Activated effector memory CD4-positive, alpha-beta T cell treated with Interleukin-2 at 50 U/mL for 16 hours (primary cell): ENCODE measurements around the gene CUX1.
"Not testable (repeated sequence)": the region's sequence is repeated elsewhere in the genome, so short reads cannot be mapped to it uniquely, and the experiment has no call there.

Experiments used
- DNase-seq: peaks from one replicate; pipeline ENCODE4 v3.0.0-alpha.2; 2020

The CUX1 gene

DNA sequence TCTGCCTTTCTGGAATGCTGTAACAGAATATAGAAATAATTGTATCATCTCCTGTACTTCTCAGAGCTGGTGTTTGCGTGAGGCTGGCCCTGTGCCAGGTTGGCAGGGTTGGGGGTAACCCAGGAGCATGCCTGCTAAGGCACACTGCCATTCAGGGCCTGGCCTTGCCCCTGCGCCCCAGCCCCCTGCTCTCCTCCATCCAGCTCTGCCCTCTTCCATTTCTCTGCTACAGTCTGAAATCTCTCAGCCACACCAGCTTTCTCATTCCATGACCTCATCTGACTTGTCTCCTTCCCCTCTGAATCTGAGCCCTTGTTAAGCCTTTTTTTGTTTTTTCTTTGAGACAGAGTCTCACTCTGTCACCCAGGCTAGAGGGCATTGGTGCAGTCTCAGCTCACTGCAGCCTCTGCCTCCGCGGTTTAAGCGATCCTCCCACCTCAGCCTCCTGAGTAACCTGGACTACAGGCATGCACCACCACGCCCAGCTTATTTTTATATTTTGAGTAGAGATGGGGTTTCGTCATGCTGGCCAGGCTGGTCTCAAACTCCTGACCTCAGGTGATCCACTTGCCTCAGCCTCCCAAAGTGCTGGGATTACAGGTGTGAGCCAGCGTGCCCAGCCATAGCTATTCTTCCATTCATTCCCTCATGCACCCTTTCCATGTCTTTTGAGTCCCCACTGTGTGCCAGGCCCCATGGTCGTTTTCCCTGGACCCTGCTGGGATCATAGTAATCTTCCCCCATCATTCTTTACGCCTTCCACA is 206.8 kb downstream of the CUX1 start:
- DNase-seq, result no peak

DNA sequence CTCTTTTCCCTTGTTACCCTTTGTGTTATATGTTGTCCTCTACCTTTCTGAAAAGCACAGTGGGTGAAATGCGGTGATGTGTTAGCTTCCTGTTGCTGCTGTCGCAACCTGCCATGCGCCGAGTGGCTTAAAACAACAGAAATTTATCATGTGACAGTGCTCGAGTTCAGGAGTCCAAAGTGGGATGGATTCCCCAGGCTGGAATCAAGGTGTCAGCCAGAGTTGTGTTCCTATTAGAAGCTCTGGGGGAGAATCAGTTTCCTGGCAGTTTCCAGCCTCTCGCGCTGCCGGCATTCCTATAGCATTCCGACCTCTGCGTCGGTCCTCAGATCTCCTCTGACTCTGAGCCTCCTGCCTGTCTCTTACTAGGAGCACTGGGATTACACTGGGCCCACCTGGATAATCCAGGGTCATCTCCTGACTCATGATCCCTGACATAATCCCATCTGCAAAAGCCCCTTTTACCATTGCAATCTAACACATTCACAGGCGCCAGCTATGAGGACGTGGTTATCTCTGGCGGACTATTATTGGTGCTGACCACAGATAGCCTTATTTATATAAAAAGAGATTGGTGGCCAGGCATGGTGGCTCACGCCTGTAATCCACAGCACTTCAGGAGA is 207.5 kb downstream of the CUX1 start:
- no peak for DNase-seq

DNA sequence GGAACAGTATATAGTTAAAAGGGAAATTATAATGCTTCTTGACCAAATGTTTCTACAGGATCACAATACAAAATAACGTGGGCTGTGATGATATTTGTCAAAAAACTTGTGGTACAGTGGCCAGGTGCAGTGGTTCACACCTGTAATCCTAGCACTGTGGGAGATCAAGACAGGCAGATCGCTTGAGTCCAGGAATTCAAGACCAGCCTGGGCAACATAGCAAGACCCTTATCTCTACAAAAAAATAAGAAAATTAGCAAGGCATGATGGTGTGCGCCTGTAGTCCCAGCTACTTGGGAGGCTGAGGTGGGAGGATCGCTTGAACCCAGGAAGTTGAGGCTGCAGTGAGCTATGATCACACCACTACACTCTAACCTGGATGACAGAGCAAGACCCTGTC is 208.4 kb downstream of the CUX1 start:
- DNase-seq, result not testable (repeated sequence)

DNA sequence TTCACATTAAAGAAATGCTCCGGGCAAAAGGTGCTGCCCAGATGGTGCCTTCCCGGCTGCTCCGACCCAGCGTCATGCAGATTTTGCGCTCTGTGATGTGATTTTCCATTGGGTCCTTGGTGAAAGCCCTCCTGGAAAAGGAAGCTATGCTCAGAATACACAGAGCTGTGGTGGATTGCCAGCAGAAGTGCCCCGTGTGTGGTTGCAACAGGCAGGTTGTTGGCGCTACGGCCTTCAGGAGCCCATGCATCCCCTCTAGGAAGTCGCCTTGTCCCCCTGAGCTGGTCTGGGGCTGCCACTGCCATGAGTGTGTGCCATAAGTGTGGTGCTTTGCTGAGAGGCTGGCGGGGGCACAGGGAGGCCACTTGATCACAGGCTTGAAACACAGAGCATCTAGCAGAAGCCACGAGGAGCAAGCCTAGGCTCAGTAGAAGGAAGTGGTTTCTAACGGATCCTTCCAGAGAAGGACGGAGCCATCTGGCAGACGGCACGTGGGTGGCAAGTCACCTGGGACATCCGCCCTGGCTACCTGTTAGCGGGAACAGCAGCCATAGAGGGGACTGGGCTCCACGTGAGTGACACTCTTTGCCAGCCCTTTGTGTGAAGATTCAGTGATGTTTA is 210.9 kb downstream of the CUX1 start:
- no peak for DNase-seq

DNA sequence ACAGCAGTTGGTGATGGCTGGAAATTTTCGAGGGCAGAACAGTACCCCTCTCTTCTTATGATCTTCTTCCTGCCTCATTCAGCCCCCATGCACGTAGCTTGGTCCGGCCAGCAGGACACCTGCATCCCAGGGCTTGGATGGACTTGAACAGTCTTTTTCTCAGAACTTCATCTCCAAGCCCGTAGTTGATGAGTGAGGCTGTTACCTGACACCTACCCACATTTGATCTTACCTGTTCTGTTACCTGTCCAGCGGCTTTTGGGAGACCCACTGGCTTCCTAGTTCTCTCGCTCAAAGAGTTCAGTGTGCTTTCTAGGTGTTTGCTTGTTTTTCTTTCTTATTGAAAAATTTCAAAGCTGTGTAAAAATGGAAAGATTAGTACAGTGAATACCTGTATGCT is 212.2 kb downstream of the CUX1 start:
- no peak for DNase-seq

DNA sequence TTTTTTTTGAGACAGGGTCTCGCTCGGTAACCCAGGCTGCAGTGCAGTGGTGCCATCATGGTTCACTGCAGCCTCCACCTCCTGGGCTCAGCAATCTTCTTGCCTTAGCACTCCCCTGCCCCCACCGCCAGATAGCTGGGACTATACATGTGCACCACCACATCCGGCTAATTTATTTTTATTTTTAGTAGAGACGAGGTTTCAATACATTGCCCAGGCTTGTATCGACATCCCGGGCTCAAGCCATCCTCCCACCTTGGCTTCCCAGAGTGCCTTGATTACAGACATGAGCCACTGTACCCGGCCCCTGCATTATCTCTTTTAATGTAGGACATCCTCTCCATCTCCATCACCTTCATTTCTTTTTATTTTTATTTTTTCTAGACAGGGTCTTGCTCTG is 213.3 kb downstream of the CUX1 start:
- DNase-seq, result no peak

DNA sequence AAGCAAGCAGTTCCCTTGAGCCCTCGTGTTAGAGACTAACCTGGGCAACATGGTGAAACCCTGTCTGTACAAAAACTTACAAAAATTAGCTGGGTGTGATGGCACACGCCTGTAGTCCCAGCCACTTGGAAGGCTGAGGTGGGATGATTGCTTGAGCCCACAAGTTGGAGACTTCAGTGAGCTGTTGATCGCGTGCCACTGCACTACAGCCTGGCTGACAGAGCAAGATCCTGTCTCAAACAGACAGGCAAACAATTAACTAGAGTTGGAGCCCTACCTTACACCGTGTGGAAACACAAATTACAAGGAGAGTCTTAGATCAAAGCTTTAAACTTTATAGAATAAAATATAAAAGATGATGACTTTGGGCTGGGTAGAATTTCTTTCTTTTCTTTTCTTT is 219.5 kb downstream of the CUX1 start:
- DNase-seq, result no peak

DNA sequence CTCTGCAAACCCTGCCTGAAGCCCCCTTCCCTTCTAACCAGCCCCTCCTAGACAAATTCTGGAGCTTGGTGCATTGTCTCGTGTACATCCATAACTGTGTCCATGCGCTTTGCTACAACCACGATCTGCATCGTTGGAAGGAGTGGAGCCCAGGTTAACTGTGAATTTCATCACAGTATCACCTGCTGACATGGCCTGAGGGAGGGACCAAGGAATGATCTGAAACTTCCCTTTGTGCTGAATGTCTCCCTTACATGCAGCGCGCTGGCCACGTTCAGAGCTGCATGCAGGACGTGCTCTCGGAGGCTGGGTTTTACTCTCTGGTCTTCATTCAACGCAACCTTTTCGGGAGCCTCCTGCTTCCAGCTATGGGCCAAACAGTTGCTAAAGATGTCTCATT is 222.3 kb downstream of the CUX1 start:
- no peak for DNase-seq

DNA sequence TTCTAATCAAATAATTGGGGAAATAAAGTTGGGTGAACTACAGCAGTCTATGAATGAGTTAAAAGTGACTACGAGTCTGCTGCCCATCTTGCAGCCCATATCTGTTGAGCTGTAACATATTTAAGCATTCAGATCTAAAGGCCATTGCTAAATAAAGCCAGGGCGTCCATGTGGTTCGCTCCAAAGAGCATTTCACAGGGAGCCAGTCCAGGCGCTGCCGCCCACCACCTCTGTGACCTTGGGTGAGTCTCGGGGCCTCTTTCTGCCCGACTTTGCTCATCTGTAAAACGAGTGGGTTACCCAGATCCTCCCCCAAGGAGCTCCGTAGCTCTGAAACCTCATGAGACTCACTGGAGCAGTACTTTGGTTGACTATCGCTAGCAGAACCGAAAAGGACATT is 223.1 kb downstream of the CUX1 start:
- no peak for DNase-seq

DNA sequence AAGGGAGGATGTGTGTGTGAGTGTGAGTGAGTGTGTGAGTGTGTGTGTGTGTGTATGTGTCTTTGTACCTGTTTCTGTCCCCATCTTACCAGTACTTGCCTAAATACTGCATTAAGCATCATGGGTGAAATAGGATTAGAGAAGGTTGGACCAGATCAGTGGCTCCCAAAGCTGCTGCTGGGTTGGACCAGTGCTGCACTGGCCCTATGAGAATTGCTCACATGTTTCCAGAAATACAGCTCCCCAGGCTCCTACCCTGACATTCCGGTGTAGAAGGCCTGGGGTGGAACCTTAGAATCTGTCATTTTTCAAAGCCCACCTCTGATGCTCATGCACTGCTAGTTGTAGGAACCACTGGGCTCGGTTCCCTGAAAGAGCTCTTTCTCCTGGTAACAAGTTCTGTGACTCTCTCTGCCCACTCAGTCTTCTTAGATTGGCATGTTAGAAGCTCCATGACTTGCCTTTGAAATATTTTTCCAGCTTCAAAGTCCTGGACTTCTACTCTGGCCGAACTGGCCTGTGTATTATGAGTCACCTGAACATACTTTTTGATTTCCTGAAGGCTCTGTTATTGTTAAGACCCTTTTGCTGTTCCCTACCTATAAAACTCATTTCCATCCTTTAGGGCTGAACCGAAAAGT is 224.7 kb downstream of the CUX1 start:
- DNase-seq, result no peak

DNA sequence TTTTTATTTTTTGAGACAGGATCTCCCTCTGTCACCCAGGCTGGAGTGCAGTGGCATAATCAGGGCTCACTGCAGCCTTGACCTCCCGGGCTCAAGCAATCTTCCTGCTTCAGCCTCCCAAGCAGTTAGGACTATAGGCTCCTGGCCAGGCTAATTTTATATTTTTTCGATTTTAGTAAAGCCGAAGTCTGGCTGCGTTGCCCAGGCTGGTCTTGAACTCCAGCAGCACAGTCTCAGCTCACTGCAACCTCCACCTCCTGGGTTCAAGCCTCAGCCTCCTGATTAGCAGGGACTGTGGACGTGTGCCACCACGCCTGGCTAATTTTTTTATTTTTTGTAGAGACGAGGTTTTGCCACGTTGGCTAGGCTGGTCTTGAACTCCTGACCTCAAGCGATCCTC is 225.4 kb downstream of the CUX1 start:
- DNase-seq, result not testable (repeated sequence)

DNA sequence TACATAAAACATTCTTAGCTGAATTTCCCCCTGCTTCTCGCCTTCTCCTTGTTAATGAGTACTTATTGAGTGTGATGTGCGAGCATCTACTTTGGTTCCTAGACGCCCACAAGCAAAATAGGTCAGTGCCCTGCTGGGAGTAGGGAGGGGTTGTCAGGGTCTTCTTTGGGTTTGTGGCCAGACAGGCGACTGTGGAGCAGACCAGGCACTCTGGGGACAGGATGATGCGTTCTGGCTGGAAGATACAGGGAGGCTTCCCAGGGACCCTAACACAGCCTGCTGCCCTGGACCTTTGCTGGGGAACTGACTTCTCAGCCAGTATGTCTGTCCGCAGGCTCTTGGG is 227.2 kb downstream of the CUX1 start:
- DNase-seq, result no peak

DNA sequence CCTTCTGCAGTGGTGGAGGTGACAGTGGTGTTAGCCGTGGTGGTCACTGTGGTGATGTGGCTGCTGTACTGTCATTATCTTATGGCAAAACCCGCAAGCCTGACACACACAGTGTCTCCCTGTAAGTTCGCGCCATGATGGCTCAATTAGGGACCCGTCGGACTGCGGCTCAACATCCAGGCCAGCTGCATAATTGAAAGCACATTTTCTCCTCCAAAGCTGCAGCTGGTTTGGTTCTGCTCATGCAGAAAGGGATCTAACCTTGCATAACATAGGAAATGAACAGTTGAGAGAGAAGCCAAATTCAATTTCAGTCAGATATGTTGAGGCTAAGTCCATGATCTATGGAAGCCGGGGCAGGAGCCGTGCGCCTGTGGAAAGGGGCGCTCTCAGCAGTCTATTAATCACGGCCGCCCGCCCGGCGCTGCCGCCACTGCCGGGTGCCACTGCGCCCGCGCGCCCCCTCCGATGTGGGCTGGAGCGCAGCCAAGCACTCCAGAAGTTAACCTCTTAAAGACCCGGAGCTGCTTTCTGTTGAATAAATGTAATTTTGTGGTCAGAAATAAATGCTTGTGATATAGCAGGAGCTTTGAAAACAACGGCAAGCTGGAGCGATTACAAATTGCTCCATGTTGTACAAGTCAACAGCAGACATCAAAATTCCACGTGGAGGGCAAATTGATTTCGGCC is 227.7 kb downstream of the CUX1 start:
- DNase-seq, result no peak

DNA sequence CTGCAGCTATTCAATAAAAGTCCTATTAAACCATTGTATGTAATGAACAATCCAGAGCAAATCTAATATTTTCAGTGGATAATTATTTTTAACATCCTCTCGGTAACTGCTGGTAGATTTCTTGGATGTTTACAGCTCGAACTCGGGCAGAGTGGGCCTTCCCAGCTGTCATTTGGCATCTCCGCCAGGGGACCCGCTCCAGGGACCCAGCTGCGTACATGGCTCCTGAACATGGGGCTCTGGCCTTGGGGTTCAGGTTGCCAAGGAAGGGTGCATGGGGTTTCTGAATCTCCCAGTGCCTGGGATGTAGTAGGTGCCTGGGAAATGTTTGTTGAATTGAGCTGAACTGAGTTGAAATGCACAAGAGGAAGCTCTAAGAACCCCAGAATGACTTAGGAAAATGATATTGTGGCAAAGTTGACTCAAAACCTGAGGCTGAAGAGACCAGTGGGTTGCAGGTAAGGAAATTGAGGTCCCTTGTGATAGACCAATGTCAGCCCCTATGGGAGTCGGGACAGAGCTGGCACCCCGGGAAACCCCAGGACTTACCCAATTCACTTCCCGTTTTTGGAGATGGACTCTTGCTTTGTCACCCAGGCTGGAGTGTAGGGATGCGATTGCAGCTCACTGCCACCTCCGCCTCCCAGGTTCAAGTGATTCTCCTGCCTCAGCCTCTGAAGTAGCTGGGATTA is 228.4 kb downstream of the CUX1 start:
- DNase-seq, result no peak

DNA sequence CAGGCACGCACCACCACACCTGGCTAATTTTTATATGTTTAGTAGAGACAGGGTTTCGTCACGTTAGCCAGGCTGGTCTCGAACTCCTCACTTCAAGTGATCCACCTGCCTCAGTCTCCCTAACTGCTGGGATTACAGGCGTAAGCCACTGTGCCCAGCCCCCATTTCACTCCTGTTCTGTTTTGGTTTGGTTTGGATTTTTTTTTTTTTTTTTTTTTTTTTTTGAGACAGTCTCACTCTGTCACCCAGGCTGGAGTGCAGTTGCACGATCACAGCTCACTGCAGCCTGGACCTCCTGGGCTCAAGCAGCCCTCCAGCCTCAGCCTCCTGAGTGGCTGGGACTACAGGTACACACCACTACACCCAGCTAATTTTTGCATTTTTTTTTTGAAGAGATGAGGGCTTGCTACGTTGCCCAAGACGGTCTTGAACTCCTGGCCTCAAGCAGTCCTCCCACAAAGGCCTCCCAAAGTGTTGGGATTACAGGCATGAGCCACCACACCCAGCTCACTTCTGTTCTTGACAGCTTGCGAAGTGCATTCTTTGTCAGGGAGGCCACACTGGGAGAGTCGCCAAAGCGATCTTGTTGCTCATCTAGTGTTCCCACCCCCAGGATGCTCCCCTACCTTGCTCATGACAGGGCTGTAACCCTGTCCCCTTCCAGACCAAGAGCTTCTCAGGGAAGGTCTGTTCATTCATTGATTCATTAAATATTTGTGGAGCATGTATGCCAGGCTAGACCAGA is 229.1 kb downstream of the CUX1 start:
- DNase-seq, result no peak

DNA sequence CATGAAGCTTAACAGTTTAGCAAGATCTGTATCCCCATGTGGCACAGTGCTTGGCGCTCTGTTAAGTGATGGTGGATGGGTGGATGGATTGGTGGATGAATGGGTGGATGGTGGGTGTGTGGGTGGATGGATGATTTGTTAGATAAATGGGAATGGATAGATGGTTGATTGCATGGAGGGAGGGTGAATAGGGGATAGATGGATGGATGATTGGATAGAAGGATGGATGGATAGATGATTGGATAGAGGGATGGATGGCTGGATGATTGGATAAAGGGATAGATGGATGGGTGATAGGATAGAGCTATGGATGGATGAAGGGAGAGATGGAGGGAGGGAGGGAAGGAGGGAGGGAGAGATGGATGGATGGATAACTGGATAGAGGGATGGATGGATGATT is 229.7 kb downstream of the CUX1 start:
- DNase-seq, result no peak

DNA sequence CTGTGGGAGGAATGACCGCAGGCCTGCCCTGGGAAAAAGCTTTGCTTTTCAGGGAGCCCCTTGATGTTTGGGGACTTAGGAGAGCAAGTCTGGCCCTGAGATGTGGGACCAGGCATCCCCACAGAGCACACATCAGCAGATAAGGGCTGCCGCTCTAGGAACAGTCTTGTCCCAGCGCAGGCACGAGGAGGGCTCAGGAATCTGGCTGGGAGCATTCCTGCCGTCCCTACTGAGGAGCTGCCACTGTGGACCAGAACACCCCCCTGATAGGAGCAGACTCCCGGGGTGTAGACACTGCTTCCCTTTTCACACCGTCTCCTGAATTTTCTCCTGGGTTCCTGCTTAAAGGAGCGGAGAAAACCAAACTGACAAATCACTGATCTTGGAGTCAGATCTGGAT is 232.3 kb downstream of the CUX1 start:
- DNase-seq, result no peak

DNA sequence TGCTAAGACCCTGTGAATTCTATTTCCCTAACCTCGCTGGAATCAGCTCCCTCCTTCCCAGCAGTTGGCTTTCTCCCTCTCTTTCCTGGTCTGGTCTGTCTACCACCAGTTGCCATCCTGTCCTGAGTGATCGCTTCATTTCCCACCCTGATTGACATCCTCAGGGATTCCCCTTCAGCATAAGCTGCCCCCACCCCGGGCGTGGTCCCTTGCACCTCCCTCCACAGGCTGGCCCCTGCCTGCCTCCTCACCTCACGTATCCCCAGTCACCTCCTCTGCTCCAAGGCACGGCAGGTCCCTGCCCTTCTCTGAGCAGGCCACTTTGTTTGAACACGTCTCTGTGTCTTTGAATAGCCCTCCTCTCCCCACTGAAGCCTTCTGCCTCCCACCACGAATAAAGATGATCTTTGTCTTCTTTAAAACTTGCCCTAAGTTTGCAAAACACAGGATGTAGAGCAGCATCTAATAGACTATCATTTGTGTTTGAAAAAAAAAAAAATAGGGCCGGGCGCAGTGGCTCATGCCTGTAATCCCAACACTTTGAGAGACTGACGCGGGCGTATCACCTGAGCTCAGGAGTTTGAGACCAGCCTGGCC is 233.5 kb downstream of the CUX1 start:
- no peak for DNase-seq

DNA sequence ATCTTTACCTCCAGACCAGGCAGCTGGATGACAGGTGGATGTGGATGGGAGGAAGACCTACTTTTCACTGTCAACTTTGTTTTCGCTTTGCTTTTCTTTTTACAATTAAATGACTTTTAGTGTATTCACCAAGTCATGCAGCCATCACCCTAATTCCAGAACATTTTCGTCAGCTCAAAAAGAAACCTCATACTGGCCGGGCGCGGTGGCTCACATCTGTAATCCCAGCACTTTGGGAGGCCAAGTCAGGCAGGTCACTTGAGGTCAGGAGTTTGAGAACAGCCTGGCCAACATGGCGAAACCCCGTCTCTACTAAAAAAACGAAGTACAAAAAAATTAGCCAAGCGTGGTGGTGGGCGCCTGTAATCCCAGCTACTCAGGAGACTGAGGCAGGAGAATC is 234.3 kb downstream of the CUX1 start:
- DNase-seq, result not testable (repeated sequence)

DNA sequence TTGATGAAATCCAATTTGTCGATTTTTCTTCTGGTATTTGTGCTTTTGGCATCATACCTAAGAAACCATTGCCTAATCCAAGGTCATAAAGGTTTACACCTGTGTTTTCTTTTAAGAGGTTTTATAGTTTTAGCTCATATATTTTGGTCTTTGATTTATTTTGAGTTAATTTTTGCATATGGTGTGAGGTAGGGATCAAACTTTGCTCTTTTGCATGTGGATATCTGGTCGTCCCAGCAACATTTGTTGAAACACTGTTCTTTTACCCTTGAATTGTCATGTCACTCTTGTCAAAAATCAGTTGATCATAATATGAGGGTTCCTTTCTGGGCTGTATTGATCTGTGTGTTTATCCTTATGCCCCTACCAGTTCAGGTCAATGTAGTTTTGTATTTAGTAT is 236.7 kb downstream of the CUX1 start:
- no peak for DNase-seq

DNA sequence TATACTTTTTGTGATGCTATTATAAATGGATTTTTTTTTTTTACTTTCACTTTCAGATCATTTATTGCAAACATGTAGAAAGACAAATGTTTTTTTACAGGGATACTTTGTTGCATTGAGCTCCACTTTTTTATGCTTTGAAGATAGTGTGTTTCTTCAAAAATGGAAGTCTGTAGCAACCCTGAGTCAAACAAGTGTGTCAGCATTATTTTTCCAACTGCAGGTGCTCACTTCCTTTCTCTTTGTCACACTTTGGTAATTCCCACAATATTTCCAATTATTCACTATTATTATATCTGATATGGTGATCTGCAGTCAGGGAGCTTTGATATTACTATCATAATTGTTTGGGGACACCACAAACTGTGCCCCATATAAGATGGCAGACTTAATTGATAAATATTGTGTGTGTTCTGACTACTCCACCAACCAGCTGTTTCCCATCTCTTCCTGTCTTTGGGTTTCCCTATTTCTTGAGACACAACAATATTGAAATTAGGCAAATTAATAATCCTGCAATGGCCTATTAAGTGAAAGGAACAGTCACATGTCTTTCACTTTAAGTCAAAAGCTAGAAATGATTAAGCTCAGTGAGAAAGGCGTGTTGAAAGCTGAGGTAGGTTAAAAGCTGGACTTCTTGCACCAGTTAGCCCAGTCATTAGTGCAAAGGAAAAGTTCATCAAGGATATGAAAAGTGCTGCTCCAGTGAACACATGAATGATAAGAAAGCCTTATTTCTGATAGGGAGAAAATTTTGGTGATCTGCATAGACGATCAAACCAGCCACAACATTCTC is 238.0 kb downstream of the CUX1 start:
- DNase-seq, result no peak
